Activated CD8-positive, alpha-beta T cell treated with anti-CD3 and anti-CD28 coated beads for 36 hours (primary cell): ENCODE measurements around the gene MAMLD1. TPM values are rescaled to one million over a fixed set of nuclear protein-coding genes. Genes with fewer than 3 reads are reported as not detected.

Source experiments
- ATAC-seq: fragments of 200-7000 bp; cut with Tn5 transposase; one replicate; pipeline ENCODE4 v1.10.0; 2021; ENCODE audit warnings: mild to moderate bottlenecking, moderate library complexity
- CTCF ChIA-PET: fragments of 350-600 bp; sonication (Branson Sonifier 250); formaldehyde crosslinking; loops from one replicate; lab custom pipeline; 2021; ENCODE audit warnings: antibody characterized with exemption; lab: Charles Lee
- POLR2A ChIA-PET: fragments of 350-600 bp; sonication (Branson Sonifier 250); formaldehyde crosslinking; loops from one replicate; lab custom pipeline; 2021; ENCODE audit warnings: antibody characterized with exemption; lab: Charles Lee
- DNase-seq: peaks from one replicate; pipeline ENCODE4 v3.0.0-alpha.2; 2020
- H3K27ac Mint-ChIP-seq: one replicate; pipeline ENCODE4 v1.8.0; 2021; ENCODE audit warnings: mild to moderate bottlenecking, mixed read lengths
- H3K27me3 Mint-ChIP-seq: one replicate; pipeline ENCODE4 v1.8.0; 2021; ENCODE audit warnings: mixed read lengths
- H3K36me3 Mint-ChIP-seq: one replicate; pipeline ENCODE4 v1.8.0; 2021; ENCODE audit warnings: low read depth, mixed read lengths
- H3K4me1 Mint-ChIP-seq: one replicate; pipeline ENCODE4 v1.8.0; 2021; ENCODE audit warnings: low read depth, mixed read lengths
- H3K4me3 Mint-ChIP-seq: one replicate; pipeline ENCODE4 v1.8.0; 2021; ENCODE audit warnings: mild to moderate bottlenecking, moderate library complexity, mixed read lengths
- H3K9me3 Mint-ChIP-seq: one replicate; pipeline ENCODE4 v1.8.0; 2021; ENCODE audit warnings: mixed read lengths
- intact Hi-C: fragments of 100-400 bp; cut with micrococcal nuclease; formaldehyde crosslinking; loops from one replicate; pipeline ENCODE4 v1.10.0; 2022
- total RNA-seq, 2 experiments: library from RNA; stranded (reverse); gene quantifications; one replicate each; pipeline ENCODE4 v1.2.3, GENCODE V29; 2021
- TF ChIP-seq, protein P1 (sequence below): fragments of 200-600 bp; IDR thresholded peaks from one replicate; pipeline ENCODE4 v1.8.0; 2022; ENCODE audit warnings: antibody characterized with exemption, mild to moderate bottlenecking

Gene MAMLD1
- total RNA-seq, 2 experiments from 2014 or later: 1.8 to 2.0 TPM

DNA sequence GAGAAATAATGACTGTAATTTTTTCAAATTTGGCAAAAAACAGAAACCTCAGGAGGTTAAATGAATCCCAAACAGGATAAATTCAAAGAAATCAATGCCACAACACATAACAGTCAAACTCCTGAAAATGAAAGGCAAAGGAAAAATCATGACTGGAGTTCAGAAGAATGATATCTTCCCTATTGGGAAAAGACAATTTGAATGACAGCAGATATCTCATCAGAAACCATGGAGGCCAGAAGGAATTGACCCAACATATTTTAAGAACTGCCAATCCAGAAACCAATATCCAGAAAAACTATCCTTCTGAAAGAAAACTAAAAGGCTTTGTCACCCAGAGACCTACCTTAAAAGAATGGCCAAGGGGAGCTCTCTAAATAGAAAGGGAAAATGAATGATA is 40.1 kb upstream of the MAMLD1 start:
- Mint-ChIP-seq H3K27me3 (no peaks in the 10 kb centered on the region), H3K9me3 (no peaks in the 10 kb centered on the region), H3K36me3 (no peaks in the 10 kb centered on the region), H3K27ac (no peak overlapping the region), H3K4me3 (no peak overlapping the region), H3K4me1 (no peaks in the 10 kb centered on the region)
- ChIA-PET CTCF (no interaction called here), POLR2A (no interaction called here)
- ATAC-seq: no peak
- intact Hi-C loops: no loop called here
- no peak for DNase-seq
- TF ChIP-seq, protein P1, sequence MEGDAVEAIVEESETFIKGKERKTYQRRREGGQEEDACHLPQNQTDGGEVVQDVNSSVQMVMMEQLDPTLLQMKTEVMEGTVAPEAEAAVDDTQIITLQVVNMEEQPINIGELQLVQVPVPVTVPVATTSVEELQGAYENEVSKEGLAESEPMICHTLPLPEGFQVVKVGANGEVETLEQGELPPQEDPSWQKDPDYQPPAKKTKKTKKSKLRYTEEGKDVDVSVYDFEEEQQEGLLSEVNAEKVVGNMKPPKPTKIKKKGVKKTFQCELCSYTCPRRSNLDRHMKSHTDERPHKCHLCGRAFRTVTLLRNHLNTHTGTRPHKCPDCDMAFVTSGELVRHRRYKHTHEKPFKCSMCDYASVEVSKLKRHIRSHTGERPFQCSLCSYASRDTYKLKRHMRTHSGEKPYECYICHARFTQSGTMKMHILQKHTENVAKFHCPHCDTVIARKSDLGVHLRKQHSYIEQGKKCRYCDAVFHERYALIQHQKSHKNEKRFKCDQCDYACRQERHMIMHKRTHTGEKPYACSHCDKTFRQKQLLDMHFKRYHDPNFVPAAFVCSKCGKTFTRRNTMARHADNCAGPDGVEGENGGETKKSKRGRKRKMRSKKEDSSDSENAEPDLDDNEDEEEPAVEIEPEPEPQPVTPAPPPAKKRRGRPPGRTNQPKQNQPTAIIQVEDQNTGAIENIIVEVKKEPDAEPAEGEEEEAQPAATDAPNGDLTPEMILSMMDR: no peak

DNA sequence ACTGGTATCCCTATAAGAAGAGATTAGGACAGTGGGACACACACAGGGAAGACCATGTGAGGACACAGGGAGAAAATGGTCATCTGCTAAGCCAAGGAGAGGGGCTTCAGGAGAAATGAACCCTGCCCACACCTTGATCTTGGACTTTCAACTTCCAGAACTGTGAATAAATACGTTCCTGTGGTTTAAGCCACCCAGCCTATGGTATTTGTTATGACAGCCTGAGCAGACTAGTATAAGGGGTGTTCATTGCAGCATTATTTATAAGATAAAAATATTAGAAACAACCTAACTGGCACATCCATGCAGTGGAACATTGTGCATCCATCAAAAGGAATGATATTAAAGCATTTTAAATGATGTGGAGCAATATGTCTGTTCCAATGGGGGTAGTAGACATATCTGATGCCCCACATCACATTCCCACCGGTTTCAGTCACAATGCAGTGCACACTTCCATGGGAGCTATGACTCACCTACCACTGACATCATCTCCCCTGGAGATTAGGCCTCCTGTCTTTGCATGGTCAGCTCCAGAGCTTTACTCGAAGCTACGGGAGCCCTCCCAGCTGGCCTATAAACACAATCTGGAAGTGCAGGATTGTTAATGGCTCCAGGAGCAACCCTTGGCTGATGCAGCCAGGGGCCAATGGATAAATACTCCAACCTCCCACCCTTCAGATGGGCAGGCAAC is 38.9 kb upstream of the MAMLD1 start:
- Mint-ChIP-seq H3K9me3 (no peaks in the 10 kb centered on the region), H3K27me3 (no peaks in the 10 kb centered on the region), H3K4me1 (no peaks in the 10 kb centered on the region), H3K36me3 (no peaks in the 10 kb centered on the region), H3K4me3 (no peak overlapping the region), H3K27ac (no peak overlapping the region)
- POLR2A ChIA-PET: no interaction called here
- intact Hi-C loops: no loop called here
- DNase-seq (no peak), ATAC-seq (no peak)
- CTCF ChIA-PET: no interaction called here
- TF ChIP-seq, protein P1: no peak

DNA sequence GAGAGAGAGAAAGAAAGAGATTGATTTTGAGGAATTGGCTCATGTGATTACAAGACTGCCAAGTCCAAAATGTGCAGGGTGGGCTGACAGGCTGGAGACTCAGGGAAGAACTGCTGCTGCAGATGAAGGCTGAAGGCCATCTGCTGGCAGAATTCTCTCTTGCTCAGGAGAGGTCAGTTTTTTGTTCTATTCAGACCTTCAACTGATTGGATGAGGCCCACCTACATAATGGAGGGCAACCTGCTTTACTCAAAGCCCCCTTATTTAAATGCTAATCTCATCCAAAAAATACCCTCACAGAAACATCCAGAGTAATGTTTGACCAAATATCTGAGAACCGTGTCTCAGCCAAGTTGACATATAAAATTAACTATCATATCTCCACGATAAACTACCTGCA is 38.2 kb upstream of the MAMLD1 start:
- ATAC-seq (no peak), DNase-seq (no peak)
- POLR2A ChIA-PET: no interaction called here
- TF ChIP-seq, protein P1: no peak
- intact Hi-C loops: no loop called here
- H3K27me3 Mint-ChIP-seq: no peaks in the 10 kb centered on the region
- H3K27ac Mint-ChIP-seq: no peak overlapping the region
- no peaks in the 10 kb centered on the region for H3K4me1 Mint-ChIP-seq
- no peaks in the 10 kb centered on the region for H3K36me3 Mint-ChIP-seq
- H3K4me3 Mint-ChIP-seq: no peak overlapping the region
- CTCF ChIA-PET: no interaction called here
- no peaks in the 10 kb centered on the region for H3K9me3 Mint-ChIP-seq

DNA sequence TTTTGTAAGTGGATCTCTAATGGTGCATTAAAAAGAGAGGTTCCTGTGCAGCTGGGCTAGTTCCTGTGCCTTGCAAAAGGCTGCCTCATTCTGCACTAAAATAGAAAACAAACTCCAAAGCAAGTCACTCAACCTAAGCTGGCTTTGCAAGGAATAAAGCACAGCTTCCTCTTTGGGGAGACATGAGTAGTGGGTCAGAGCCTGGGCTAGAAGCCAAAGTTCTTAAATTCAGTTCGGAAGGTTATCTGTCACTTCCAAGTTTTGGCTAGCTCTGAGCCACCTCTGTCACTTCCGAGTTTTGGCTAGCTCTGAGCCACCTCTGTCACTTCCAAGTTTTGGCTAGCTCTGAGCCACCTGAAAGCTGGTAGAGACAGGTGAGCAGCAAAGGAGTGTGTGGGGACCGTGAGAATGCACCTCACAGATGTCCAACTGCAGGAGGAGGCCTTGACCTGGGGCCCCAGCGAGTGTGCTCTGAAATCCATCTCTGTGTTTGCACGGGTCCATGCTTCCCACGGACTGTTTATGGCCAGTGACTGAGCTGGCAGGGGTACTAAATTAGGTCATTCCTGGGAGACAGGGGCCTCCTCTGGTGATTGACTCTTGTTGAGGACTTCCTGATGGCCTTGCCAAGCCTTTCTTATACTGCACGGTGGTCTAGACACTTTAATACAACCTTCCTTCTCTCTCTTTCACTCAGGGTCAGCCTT is 36.4 kb upstream of the MAMLD1 start:
- intact Hi-C loops: no loop called here
- DNase-seq (no peak), ATAC-seq (no peak)
- POLR2A ChIA-PET: no interaction called here
- TF ChIP-seq, protein P1: no peak
- Mint-ChIP-seq H3K27me3 (no peaks in the 10 kb centered on the region), H3K27ac (no peak overlapping the region), H3K4me3 (no peak overlapping the region), H3K9me3 (no peaks in the 10 kb centered on the region), H3K36me3 (no peaks in the 10 kb centered on the region), H3K4me1 (no peaks in the 10 kb centered on the region)
- CTCF ChIA-PET: no interaction called here

DNA sequence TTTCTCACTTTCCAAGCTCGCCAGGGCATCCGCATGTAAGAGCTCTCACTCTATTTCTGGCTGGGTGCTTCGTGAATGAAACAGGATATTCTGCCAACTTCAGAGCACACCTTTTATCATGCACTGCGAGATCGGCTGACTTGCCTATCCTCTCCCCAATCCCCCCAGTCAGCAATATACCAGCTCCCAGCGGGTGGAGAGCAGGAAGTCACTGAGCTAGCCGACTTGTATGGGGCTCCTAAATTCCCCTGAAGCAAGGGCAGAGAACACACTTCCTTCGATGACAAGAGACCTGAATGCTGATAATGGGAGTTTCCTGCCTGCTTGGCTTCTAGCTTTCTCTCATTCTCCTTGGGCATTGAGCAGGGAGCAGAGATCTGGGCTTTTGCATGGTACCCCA is 33.8 kb upstream of the MAMLD1 start:
- DNase-seq (no peak), ATAC-seq (no peak)
- TF ChIP-seq, protein P1: no peak
- Mint-ChIP-seq H3K27ac (no peak overlapping the region), H3K36me3 (no peaks in the 10 kb centered on the region), H3K9me3 (no peaks in the 10 kb centered on the region), H3K4me3 (no peak overlapping the region), H3K4me1 (peaks cover 9% of the 10 kb centered on the region), H3K27me3 (no peaks in the 10 kb centered on the region)
- POLR2A ChIA-PET: no interaction called here
- CTCF ChIA-PET: no interaction called here
- intact Hi-C loops: no loop called here
